Thyroid gland (tissue), 4 donors: Measurements from ENCODE around the gene RAB8B.

ENCODE experiments used
- CTCF ChIP-seq, 6 experiments: fragments of 200-600 bp in 3 of 6; fragments of 450-650 bp in 3 of 6; sonication (generic) in 3 of 6; IDR thresholded peaks; one replicate each; pipeline ENCODE4 v1.5.1; 2016 to 2019; ENCODE audit warnings: antibody characterized with exemption in 6 of 6, mild to moderate bottlenecking in 2 of 6, inconsistent platforms in 1 of 6, moderate library complexity in 1 of 6
- POLR2A ChIP-seq, 2 donors: fragments of 450-650 bp; IDR thresholded peaks; one replicate each; pipeline ENCODE4 v1.6.1; 2017; ENCODE audit warnings: antibody characterized with exemption in 2 of 2, mild to moderate bottlenecking in 2 of 2, moderate library complexity in 1 of 2

DNA sequence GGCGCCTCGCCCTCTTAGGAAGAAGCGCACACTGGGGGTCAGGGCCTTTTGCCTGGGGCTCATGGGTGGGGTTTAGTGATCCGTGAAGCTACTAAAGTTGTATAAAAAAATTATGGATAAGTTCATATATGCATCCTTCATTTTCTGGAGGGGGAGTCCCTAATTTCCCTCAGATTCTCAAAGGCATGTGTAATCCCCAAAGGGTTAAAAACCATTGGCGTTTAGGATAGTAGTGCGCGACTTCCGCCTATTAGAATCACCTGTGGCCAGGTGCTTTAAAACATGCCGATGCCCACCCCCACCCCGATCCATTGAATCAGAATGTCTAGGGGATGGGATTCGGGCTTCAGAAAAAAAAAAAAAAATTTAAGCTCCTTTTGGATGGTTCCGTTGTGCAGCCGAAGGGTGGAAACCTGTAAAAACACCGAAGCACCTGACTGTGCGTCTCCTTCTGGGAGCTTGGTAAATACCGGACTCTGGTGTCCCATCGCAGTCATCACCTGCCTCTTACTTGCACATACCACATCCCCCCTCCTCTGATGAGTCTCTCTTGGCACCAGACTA is 88.6 kb downstream of the RAB8B start:
- no peak for TF ChIP-seq CTCF (IDR thresholded peaks at IDR 0.05)
- no peak for TF ChIP-seq POLR2A (IDR thresholded peaks at IDR 0.05)
